NK-92 (cell line): ENCODE data around the gene SPATA6L.

Experiments used
- DNase-seq: peaks from one replicate; lab custom pipeline; 2025; ENCODE audit not compliant: unreplicated experiment; lab: John Stamatoyannopoulos, UW

The SPATA6L gene, protein sequence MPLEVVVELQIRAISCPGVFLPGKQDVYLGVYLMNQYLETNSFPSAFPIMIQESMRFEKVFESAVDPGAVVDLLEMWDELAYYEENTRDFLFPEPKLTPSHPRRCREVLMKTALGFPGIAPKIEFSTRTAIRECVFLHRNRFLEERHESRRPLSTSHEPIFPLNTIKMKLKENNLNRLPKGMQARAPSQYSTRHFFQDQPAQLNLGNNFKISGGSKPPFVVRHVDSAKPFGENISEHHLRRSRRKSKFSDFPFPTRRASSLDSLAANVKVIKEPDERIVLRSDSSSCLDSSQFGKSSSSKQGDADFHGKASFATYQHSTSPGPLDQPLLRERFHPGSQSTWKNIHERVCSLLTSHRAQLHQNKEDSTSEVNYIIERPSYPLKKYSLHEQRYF

DNA sequence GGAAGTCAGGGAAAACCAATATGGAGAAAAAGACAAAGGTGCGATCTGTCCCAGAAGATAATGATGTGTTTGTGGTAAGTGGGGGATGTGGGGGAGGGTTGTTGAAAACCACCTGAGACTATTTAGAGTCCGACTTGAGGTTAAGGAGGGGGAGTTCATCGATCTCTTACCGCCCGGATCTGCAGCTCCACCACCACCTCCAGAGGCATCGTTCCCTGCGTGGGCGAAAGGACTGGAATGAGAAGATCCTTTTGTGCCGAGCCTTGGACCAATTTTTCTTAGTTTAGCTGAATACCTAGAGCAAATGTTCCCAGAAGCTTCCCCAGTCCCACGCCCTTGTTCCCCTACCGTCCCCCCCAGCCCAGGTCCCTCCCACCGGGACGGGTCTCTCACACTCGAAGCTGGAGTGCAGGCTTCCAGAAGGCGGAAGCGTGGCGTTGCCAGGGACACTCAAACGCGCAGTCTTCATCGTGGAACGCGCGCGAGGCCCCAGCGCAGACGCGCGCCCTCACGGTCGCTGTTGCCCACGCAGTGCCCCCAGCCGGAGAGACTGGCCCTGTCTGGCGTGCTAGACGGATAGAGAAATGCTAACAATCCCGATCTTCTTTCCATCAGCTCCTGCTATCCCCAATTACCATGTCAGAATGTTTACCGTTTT is at the start of gene SPATA6L:
SPATA6L (minus strand) TSS at position 439 of the 658 bp plus-strand sequence; CDS start at position 209, 230 bp downstream.
- no peak for DNase-seq

DNA sequence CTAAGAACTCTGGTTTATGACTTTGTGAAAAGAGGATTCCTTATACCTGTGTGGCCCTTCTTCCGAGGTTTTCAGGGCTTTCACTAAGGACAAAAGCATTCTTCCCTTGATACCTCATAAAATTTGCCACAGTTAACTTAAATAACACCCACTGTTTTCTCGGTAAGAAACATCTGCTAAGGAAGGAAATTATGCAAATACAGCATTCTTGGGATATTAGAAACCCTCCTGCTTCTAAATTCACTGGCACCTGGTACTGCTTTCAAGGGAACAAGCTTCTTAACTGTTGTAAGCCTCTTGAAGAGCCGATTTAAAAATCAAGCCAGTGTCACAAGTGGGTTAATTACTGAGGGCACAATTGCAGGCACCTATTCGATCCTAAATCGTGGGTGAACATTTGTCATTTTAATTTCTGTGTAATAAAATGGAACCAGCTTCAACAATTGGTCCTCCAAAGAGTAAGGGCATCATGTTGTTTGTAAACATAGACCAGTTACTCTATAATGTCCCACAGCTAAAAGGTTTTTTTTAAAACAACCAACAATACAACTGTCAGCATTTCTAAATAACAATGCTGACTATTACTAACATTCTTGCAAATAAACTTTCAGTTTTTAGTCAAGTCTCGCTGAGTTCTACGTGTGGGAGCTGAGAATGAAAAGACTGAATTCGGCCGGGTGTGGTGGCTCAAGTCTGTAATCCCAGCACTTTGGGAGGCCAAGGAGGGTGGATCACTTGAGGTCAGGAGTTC is 48.2 kb upstream of the SPATA6L start:
- DNase-seq = no peak

DNA sequence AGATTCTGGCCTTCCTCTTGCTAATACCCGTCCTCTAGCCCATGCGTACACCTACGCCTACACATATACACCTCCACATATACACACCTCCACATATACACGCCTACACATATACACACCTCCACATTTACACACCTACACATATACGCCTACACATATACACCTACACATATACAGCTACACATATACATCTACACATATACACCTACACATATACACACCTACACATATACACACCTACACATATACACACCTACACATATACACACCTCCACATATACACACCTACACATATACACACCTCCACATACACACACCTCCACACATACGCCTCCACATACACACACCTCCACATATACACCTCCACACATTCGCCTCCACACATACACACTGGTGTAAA is 47.6 kb upstream of the SPATA6L start:
- DNase-seq = no peak

DNA sequence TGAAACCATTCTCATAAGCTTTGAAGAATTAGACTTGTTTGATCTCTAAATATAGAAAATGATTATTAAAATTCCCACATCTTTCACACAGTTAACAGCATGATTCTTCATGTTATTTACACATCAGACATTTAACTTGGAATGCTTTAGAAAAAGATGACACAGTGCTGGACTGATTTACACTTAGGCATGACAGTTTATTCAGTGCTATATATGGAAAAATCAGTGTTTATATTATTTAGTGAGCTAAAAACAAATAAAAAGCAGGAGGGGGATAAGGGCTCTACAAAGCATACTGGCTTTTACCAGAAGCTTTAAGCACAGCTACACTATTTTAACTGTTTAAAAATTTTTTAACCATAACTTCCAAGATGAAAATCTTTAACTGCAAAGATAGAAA is 43.1 kb upstream of the SPATA6L start:
- no peak for DNase-seq

DNA sequence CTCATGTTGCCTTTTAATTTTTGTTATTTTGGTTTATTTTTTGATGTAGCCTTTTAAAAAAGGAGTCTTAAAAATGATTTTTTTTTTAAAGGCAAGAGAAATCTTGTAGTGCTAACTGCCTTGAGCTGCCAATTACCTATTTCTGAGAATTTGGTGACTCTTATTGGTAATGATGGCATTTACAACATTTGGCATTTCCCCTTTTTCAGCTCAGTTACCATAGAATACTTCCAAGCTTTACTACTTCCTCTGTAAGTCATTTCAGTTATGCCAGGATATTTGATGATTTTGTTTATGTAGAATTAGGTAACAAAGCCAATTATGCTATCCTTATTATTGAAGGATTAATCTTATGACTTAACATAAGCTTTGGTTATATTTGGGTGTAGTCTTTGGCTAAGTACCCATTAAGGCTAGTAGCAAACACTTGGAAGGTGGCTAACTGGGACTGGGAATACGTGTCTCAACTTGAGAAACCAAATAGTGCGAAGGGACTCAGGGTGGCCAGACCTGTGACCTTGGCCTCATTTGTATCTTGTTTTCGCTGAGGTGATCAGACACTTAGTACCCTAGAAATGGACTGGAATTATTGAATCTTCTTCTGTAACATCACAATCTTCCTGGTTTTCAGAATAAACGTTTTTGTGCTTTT is 40.8 kb upstream of the SPATA6L start:
- DNase-seq = no peak

DNA sequence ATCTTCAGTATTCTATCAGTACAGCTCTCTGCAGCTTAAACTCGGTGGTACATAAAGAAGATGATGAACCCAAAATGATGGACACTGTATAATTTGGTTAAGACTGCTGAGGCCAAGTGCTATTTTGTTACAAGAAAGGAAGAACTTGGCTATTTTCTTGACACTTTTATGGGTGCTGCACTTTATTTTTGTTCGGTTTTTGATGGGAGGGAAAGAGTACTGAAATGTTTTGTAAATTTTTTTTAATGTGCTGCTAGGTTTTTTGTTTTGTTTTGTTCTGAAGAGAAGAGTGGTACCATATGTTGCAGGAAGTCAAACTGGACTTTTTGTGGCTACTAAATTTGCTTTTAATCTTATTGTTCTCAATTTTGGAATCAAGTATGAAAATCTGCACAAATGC is 39.7 kb upstream of the SPATA6L start:
- no peak for DNase-seq

DNA sequence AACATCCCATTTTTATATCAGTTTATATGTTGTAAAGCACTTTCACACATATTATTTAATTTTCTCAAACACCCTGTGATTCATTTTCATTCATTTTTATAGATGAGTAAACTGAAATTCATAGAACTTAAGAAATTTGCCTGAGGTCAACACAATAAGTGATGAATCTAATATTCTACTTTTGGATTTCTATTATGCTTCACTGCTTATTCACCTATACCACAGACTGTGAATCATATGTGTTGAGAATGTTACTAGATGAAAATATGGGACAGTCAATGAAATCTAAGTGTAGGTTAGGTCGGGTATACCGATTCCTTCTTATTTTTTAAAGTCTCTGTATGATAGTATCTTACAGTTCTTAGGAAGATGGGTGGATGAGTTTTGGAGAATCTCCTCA is 37.8 kb upstream of the SPATA6L start:
- no peak for DNase-seq

DNA sequence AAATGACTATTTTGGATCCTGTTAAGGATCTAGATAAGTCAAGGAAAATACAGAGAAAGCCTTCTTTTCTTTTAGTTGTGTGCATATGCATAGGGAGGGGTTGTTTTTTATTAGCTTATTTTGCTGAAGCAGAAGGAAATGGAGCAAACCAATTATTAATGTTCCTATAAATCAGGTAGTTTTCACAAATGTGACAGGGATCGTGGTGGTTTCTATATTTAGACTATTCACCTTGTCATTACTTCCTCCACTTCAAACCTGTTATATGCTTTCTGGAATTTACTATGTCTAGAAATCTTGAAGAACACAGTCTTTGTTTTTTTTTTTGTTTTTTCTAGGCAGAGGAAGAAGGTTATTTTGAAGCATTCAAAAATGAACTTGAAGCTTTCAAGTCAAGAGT is 35.2 kb upstream of the SPATA6L start:
- DNase-seq = no peak

DNA sequence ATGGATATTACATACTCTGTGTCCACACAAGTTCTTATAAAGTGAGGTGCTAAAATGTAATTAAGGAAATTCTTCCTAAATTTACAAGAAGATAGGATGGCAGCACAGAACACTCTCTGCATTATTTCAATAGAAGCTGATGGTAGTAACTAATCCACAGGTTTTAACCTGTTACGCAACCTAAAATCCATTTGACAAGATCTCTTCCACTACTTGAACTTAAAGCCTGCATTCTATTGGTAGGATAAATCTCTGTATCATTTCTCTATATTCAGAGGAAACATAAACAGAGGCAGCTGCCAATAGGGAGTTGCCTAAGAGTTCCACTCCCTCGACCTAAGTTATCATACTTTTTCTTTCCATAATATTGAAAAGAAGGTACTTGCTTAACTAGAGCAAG is 34.7 kb upstream of the SPATA6L start:
- DNase-seq = no peak

DNA sequence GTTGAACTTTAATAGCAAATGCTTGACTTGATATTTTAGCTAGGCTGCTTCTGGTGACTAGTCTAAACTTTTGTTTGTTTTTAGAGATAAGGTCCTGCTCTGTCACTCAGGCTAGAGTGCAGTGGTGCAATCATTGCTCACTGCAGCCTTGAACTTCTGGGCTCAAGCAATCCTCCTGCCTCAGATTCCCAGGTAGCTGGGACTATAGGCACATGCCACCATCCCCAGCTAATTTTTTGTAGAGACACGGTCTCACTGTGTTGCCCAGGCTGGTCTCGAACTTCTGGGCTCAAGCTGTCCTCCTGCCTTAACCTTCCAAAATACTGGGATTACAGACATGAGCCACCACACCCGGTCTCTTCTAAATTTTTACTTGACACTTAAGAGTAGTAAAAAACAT is 33.8 kb upstream of the SPATA6L start:
- DNase-seq = no peak

DNA sequence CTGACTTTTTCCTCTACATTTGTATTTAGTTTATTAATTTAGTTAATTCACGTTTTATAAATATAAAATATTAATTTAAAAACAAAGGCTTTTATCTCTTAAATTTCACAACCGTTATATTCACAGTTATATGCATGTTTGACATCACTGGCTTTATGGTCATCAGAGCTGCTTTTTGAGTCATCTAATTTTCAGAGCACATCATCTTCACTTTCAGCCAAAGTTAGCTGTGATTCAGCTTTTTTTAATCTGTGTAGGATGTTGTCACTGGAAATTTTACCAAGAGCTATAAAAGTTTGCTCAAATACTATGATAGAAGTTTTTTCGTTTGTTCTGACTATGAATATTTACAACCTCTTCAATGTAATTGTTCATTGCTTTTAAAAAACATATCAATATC is 25.5 kb upstream of the SPATA6L start:
- DNase-seq = no peak

DNA sequence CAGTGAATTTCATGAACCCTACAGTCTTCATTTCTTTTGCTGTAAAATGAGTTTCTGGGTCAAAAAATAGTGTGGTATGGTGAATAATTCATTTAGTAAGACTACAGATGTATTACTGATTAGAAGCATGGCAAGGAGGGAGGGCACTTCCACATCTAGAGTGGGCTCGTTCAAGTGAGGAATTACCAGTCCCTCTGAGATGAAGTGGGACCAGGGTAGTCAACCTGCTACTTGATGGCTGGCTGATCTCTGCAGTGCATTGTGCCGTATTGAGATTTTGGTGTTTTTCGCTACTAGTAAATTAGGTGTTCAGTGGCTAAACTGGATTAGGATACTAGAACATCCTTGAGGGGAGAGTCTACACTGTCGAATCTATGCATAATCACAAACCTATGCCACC is 23.9 kb upstream of the SPATA6L start:
- DNase-seq = no peak

DNA sequence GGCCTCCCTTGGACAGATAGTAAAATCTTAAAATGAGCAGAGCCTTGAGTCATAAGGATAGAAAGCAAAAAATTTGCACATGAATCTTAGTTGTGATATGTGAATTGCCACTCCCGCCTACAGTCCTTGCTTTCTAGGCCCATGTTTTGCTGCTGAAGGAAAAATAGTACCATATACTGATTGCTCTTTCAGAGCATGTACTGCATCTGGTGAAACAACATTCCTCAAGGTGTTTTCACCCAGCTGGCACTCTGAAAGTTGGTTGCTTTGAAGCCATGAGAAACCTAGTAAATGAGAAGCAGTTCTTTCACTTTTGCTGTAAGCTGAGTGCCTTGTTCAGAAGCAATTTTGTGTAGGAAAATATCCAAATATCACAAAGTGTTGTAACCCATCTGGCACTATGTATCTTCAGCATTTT is 23.4 kb upstream of the SPATA6L start:
- no peak for DNase-seq

DNA sequence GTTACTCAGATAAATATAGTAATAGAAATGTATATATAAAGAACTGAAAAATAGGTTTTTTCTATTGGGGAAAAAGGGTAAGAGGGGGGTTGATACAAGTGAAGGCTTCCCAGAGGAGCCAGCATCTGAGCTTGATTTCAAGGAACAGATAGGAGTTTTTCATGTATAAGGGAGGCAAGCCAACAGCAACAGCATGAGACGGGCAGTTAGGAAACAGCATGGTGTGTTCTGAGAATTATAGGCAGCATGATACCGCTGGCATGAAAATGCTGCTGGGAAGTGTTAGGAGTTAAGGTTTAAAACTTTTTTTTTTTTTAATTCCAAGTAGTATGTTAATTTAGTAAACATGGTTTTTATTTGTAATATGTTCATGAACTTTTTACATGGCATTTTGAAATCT is 22.7 kb upstream of the SPATA6L start:
- no peak for DNase-seq

DNA sequence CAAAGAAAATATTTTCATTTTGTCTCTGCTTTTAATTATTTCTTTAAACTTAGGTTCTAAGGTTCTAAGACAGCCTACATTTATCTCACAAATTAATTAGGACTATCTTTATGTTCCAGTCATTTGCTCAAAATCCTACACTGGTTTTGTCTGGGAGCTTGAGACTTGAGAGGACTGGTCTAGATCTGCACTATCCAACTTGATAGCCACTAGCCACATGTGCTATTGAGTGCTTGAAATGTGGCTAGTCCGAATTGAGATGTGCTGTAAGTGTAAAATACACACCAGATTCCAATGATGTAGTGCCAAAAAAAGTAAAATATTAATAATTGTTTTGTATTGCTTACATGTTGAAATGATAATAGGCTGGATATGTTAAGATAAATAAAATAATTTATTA is 20.3 kb upstream of the SPATA6L start:
- no peak for DNase-seq

DNA sequence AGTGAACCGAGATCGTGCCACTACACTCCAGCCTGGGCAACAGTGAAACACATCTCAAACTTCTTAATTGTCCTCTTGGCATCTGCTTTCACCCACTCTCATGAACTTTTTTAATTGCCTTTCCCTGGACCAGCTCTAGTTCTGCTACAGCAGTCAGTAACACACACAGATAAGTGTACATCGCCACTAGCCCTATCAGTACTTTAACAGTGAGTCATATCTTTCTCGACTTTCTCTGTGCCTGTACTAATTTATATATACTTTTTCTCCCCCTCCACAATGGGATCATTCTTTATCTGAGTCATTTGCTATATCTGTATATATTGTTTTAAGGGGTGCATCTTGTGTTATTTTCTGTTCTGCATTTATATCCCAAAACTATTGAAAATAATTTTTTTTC is 19.8 kb upstream of the SPATA6L start:
- DNase-seq = no peak

DNA sequence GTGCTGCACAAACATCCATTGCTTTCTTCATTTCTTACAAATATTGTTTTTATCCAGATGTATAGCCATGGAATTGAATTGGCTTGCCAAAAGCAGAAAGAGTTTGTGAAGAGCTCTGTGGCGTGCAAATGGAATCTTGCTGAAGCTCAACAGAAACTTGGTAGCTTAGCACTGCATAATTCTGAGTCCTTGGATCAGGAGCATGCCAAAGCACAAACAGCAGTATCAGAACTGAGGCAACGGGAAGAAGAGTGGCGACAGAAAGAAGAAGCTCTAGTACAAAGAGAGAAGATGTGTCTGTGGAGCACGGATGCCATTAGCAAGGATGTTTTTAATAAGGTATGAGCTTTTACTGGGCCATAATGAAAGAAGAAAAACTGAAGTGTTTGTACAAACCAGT is 18.5 kb upstream of the SPATA6L start:
- no peak for DNase-seq

DNA sequence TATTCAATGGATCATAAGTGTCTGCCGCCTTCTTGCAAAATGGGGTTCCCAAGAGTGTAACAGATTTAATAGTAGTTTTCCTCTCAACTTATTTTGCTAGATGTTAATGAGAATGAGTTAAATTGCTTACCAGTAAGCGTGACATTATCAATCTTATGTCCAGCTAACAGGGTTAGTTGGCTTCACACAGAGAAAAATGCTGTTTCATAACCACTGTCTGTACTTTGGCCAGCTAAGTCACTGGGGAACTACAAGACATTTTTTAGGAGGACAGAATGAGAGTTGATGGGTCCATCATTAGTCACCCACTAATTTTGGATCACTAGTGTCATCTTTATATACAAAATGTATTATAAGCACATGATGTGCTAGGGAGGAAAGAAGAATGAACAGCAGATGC is 14.5 kb upstream of the SPATA6L start:
- DNase-seq = no peak

DNA sequence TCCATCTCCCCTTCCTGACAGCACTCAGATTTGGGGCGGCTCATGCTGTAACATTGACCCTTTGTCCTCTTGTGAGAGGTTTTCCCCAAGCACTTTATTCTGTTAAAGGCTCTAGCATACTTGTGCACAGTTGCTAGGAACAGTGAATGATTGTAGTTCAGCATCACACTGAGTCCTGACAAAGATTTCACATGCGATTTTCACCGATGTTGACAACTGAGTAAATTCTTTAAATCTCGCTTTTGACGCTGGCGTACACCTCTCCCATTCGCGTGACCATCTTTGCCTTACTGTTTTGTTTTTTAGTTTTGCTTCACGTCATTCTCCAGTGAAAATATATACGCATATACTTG is 13.9 kb upstream of the SPATA6L start:
- no peak for DNase-seq

DNA sequence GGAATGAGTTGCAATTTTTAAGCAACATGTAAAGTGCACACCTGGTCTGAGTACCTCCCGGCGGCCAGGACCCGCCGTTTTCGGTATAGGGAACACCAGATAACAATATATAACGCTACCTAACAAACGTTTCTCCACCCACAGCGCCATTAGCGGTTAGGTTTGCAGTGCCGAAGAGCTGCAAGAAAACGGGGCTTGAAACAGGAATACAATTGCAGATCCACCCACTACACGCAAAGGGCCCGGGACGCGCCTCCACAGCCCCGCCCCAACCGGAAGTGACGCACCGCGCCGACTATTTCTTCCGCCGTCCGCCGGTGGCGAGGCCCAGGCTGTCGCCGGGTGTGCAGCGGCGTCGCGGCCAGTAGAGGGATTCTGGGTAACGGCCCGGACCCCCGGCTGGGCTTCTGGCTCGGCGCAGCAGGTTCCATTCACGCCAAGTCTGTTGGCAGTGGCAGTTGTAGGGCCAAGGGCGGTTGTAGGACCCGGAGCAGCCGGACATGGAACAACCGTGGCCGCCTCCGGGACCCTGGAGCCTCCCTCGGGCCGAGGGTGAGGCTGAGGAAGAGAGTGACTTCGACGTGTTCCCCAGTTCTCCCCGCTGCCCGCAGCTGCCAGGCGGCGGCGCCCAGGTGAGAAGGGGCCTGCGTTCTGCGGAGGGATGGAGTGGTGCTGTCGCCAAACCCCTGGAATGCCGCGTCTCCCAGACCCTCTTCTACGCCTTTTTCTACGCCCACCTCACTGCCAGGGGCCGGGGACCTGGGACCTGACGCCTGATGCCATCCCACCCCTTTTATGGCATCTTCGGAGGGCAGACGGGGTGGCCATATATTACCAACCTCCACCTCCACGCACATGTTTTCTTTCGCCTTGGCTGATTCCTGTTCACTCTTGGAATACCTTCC is 13.2 kb upstream of the SPATA6L start, which contains the start of gene CDC37L1:
CDC37L1 (plus strand) TSS at position 302 of the 905 bp plus-strand sequence; CDS start at position 501, 199 bp downstream.
- DNase-seq = peak; percentile 83
